ENCODE measurements around the gene RFTN1. TPM values are rescaled to one million over a fixed set of nuclear protein-coding genes. Genes with fewer than 3 reads are reported as not detected.

RFTN1 gene
- total RNA-seq, 4 donors from 2014 or later: 10.3 to 26.9 (median 22.3) TPM

GRCh38 chr3:16447135-16447534, 66.4 kb downstream of the RFTN1 start:
- Histone ChIP-seq H3K4me1 (peaks cover 16% of the 10 kb centered on the region), H3K9me3 (no peaks in the 10 kb centered on the region), H3K36me3 (no peaks in the 10 kb centered on the region), H3K27ac (no peak overlapping the region), H3K27me3 (no peaks in the 10 kb centered on the region), H3K4me3 (no peak overlapping the region)
- TF ChIP-seq CTCF (IDR thresholded peaks at IDR 0.05): no peak
- TF ChIP-seq POLR2AphosphoS5 (IDR thresholded peaks at IDR 0.05): no peak
- TF ChIP-seq POLR2A (IDR thresholded peaks at IDR 0.05): no peak
- no peak for TF ChIP-seq EP300 (IDR thresholded peaks at IDR 0.05)
- 95% methylated on average over 4 of the region's 4 CpGs for WGBS
- DNase-seq (ENCODE audit: low spot score in 2 of 2): no peak

DNA sequence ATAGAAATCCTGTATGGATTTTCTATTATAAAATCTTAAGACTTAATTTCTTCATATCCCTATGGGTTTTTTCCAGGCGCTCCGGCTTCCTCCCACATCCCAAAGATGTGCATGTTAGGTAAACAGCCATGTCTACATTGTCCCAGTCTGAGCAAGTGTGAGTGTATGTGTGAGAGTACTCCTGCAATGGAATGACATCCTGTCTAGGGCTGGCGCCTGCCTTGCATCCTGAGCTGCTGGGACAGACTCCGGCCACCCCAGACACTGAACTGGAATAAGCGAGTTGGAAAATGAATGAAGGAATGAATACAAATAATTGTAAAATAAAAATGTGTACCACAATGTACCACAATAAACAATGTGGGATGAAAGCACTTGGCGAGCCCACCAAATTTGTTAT, 69.2 kb downstream of the RFTN1 start:
- Histone ChIP-seq H3K4me1 (peaks cover 25% of the 10 kb centered on the region), H3K4me3 (no peak overlapping the region), H3K27me3 (no peaks in the 10 kb centered on the region), H3K27ac (no peak overlapping the region), H3K9me3 (no peaks in the 10 kb centered on the region), H3K36me3 (no peaks in the 10 kb centered on the region)
- TF ChIP-seq POLR2A (IDR thresholded peaks at IDR 0.05) (no peak), CTCF (IDR thresholded peaks at IDR 0.05) (no peak), POLR2AphosphoS5 (IDR thresholded peaks at IDR 0.05) (no peak), EP300 (IDR thresholded peaks at IDR 0.05) (no peak)
- DNase-seq (ENCODE audit: low spot score in 2 of 2): no peak
- 95% methylated on average over 6 of the region's 6 CpGs for WGBS

GRCh38 chr3:16442730-16443129, 70.8 kb downstream of the RFTN1 start:
- Histone ChIP-seq H3K4me1 (peaks cover 12% of the 10 kb centered on the region), H3K36me3 (no peaks in the 10 kb centered on the region), H3K9me3 (no peaks in the 10 kb centered on the region), H3K27me3 (no peaks in the 10 kb centered on the region), H3K4me3 (no peak overlapping the region), H3K27ac (no peak overlapping the region)
- TF ChIP-seq EP300 (IDR thresholded peaks at IDR 0.05): no peak
- TF ChIP-seq CTCF (IDR thresholded peaks at IDR 0.05): no peak
- TF ChIP-seq POLR2AphosphoS5 (IDR thresholded peaks at IDR 0.05): no peak
- no peak for TF ChIP-seq POLR2A (IDR thresholded peaks at IDR 0.05)
- WGBS: 95% methylated on average over 1 of the region's 1 CpG
- no peak for DNase-seq (ENCODE audit: low spot score in 2 of 2)

GRCh38 chr3:16441371-16441875, 72.1 kb downstream of the RFTN1 start:
- Histone ChIP-seq H3K27ac (no peak overlapping the region), H3K4me3 (no peak overlapping the region), H3K27me3 (no peaks in the 10 kb centered on the region), H3K9me3 (no peaks in the 10 kb centered on the region), H3K4me1 (peaks cover 15% of the 10 kb centered on the region), H3K36me3 (no peaks in the 10 kb centered on the region)
- 45% methylated on average over 5 of the region's 5 CpGs for WGBS
- TF ChIP-seq POLR2A (IDR thresholded peaks at IDR 0.05) (no peak), POLR2AphosphoS5 (IDR thresholded peaks at IDR 0.05) (no peak), EP300 (IDR thresholded peaks at IDR 0.05) (no peak), CTCF (IDR thresholded peaks at IDR 0.05) (no peak)
- DNase-seq (ENCODE audit: low spot score in 2 of 2): no peak

DNA sequence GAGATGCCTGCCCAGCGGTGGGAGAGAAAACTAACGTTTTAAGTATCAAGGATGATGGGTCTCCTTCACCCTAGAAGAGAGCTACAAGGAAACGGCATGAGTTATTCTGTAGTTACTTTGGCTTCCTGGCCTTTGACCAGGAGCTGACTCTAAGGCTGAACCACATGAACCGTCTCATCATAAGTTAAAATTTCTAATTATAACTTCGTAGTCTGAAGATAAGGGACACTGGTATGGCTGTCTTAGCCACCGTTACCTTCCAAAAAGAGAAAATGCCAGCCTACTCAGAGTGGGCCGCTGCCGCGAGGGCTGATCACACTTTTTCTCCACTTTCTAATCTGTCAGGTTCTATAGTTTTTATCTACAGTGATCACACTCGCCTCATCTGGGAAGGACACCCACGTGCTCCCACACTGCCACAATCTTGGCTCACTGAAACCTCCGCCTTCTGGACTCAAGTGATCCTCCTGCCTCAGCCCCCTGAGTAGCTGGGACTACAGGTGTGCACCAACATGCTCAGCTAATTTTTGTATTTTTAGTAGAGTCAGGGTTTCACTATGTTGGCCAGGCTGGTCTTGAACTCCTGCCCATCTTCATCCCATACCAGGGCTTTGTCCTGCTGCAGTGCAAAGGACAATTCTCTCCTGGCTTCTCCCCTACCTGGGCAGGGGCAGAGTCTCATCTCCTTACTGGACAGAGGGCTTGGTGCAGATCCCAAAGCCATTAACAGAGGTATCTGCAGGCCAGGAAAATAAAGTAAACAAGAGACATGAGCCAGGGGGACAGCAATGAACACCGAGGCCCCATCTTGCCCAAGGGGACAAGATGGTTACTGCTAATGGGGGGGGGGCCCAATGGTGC, 73.4 kb downstream of the RFTN1 start:
- Histone ChIP-seq H3K4me3 (no peak overlapping the region), H3K27me3 (no peaks in the 10 kb centered on the region), H3K27ac (peak overlapping the region; percentile 38), H3K36me3 (no peaks in the 10 kb centered on the region), H3K9me3 (no peaks in the 10 kb centered on the region), H3K4me1 (peaks cover 15% of the 10 kb centered on the region)
- TF ChIP-seq CTCF (IDR thresholded peaks at IDR 0.05) (no peak), POLR2A (IDR thresholded peaks at IDR 0.05) (no peak), POLR2AphosphoS5 (IDR thresholded peaks at IDR 0.05) (no peak), EP300 (IDR thresholded peaks at IDR 0.05) (no peak)
- DNase-seq (ENCODE audit: low spot score in 2 of 2): no peak
- 77% methylated on average over 13 of the region's 13 CpGs for WGBS

Data from suprapubic skin (tissue), 4 donors.